H1 (cell line): ENCODE measurements around the gene ZMYM2.

Experiments
- CHD2 ChIP-seq: IDR thresholded peaks from 2 replicates; pipeline ENCODE4 v1.6.1; 2012; ENCODE audit warnings: low read length, improper control_type of control experiment
- CREB1 ChIP-seq: IDR thresholded peaks from 2 replicates; pipeline ENCODE4 v1.6.1; 2012; ENCODE audit warnings: inconsistent platforms
- CTBP2 ChIP-seq: IDR thresholded peaks from 2 replicates; pipeline ENCODE4 v1.7.0; 2011; ENCODE audit warnings: borderline replicate concordance, mild to moderate bottlenecking, moderate library complexity, mixed read lengths, low read length; ENCODE audit not compliant: insufficient read depth, insufficient read length
- CTCF ChIP-seq, 3 experiments: IDR thresholded peaks; 1 replicate in 2 of 3; 2 replicates in 1 of 3; pipeline versions ENCODE4 v1.5.1 to v1.6.1; 2011; ENCODE audit warnings: low read length in 3 of 3, mild to moderate bottlenecking in 3 of 3, inconsistent platforms in 2 of 3, low read depth in 1 of 3, moderate library complexity in 1 of 3; ENCODE audit not compliant: insufficient read depth in 1 of 3; ENCODE audit errors: control extremely low read depth in 1 of 3
- EGR1 ChIP-seq: IDR thresholded peaks from 2 replicates; pipeline ENCODE4 v1.6.1; 2011; ENCODE audit warnings: low read depth, low read length, borderline replicate concordance
- EP300 ChIP-seq, 2 experiments: IDR thresholded peaks; 1 replicate in 1 of 2; 2 replicates in 1 of 2; pipeline ENCODE4 v1.6.1; 2011 to 2012; ENCODE audit warnings: low read depth in 2 of 2, low read length in 2 of 2, mild to moderate bottlenecking in 2 of 2, borderline replicate concordance in 1 of 2, inconsistent platforms in 1 of 2, moderate library complexity in 1 of 2
- EZH2 ChIP-seq: fragments of 200-600 bp; sonication (generic); IDR thresholded peaks from 2 replicates; pipeline ENCODE4 v1.7.1; 2012; ENCODE audit warnings: low read depth, mild to moderate bottlenecking, moderate library complexity, low read length, inconsistent platforms; ENCODE audit not compliant: severe bottlenecking
- POLR2A ChIP-seq, 2 experiments: IDR thresholded peaks; 1 replicate in 1 of 2; 2 replicates in 1 of 2; pipeline ENCODE4 v1.6.1; 2011; ENCODE audit warnings: low read depth in 2 of 2, low read length in 2 of 2, mild to moderate bottlenecking in 2 of 2; ENCODE audit errors: control extremely low read depth in 1 of 2
- POLR2AphosphoS5 ChIP-seq: IDR thresholded peaks from 2 replicates; pipeline ENCODE4 v1.6.1; 2011; ENCODE audit warnings: low read depth, low read length
- RNF2 ChIP-seq: fragments of 200-900, 300-1000 bp; sonication (generic); IDR thresholded peaks from 2 replicates; pipeline ENCODE4 v1.7.1; 2016; ENCODE audit warnings: borderline replicate concordance, low read depth, mild to moderate bottlenecking, antibody characterized with exemption, low read length; ENCODE audit not compliant: poor library complexity, severe bottlenecking; ENCODE audit errors: missing control alignments
- SAP30 ChIP-seq: fragments of 300-600 bp; sonication (generic); IDR thresholded peaks from 2 replicates; pipeline ENCODE4 v1.7.1; 2012; ENCODE audit warnings: low read length, moderate library complexity, mild to moderate bottlenecking, inconsistent platforms; ENCODE audit not compliant: insufficient read depth, insufficient replicate concordance
- SIX5 ChIP-seq: IDR thresholded peaks from 2 replicates; pipeline ENCODE4 v1.6.1; 2011; ENCODE audit warnings: mild to moderate bottlenecking, low read depth, low read length
- SP1 ChIP-seq: IDR thresholded peaks from 2 replicates; pipeline ENCODE4 v1.6.1; 2011; ENCODE audit warnings: low read depth, low read length
- TAF1 ChIP-seq: IDR thresholded peaks from 2 replicates; pipeline ENCODE4 v1.6.1; 2011; ENCODE audit warnings: mild to moderate bottlenecking, low read depth, low read length

GRCh38 chr13:20090349-20090748, 131.8 kb downstream of the ZMYM2 start:
- no peak for TF ChIP-seq CTCF (IDR thresholded peaks at IDR 0.05; ENCODE audit: control extremely low read depth in 1 of 3, insufficient read depth in 1 of 3, low read depth in 1 of 3, low read length in 3 of 3)
- TF ChIP-seq POLR2A (IDR thresholded peaks at IDR 0.05; ENCODE audit: control extremely low read depth in 1 of 2, low read depth in 2 of 2, low read length in 2 of 2): no peak
- TF ChIP-seq TAF1: no peak
- no peak for TF ChIP-seq SAP30
- no peak for TF ChIP-seq CHD2
- no peak for TF ChIP-seq EGR1
- no peak for TF ChIP-seq EZH2
- no peak for TF ChIP-seq SIX5
- TF ChIP-seq CTBP2: no peak
- no peak for TF ChIP-seq EP300 (IDR thresholded peaks at IDR 0.05; ENCODE audit: borderline replicate concordance in 1 of 2, low read depth in 2 of 2, low read length in 2 of 2)
- no peak for TF ChIP-seq POLR2AphosphoS5
- no peak for TF ChIP-seq SP1
- TF ChIP-seq RNF2: no peak
- TF ChIP-seq CREB1: no peak
